HCT116 (cell line): Measurements from ENCODE around the gene GUCA2A. TPM values are rescaled to one million over a fixed set of nuclear protein-coding genes. Genes with fewer than 3 reads are reported as not detected.

Source experiments
- total RNA-seq: library from RNA; stranded (reverse); gene quantifications from one replicate; pipeline ENCODE4 v1.2.1, GENCODE V29; 2021; ENCODE audit not compliant: unreplicated experiment

Gene GUCA2A
- total RNA-seq, 1 experiment from 2014 or later: not detected

Other genes starting within 250 kb of the GUCA2A start
- gene HIVEP3, start 245.8 kb downstream of the GUCA2A start, total RNA-seq: 7.1 TPM
- not detected for gene GUCA2B, start 11.3 kb downstream of the GUCA2A start, total RNA-seq
- 51.1 TPM for gene FOXJ3, start 170.5 kb upstream of the GUCA2A start, total RNA-seq
- 4.9 TPM for gene RIMKLA, start 216.0 kb upstream of the GUCA2A start, total RNA-seq